IMR-90 (cell line): ENCODE data around the gene AKAP12. TPM values are rescaled to one million over a fixed set of nuclear protein-coding genes. Genes with fewer than 3 reads are reported as not detected.

ENCODE experiments used
- ATAC-seq: fragments of 200-7000 bp; cut with Tn5 transposase; 2 replicates; pipeline ENCODE4 v1.9.1; 2020; ENCODE audit warnings: low read depth, mild to moderate bottlenecking, moderate library complexity
- BruUV-seq: library from RNA; stranded (reverse); fragments of 400-500 nt; replicated peaks from 2 replicates; lab custom pipeline; 2021; lab: Mats Ljungman, UMichigan
- CTCF ChIA-PET: fragments of 300-600 bp; formaldehyde crosslinking; extraction: SDS; loops from one replicate; lab custom pipeline; 2021; ENCODE audit warnings: antibody characterized with exemption; lab: Yijun Ruan, JAX
- POLR2A ChIA-PET: fragments of 300-600 bp; sonication (Branson Sonifier 250); formaldehyde crosslinking; loops from one replicate; lab custom pipeline; 2022; ENCODE audit warnings: antibody characterized with exemption; ENCODE audit not compliant: unreplicated experiment; lab: Charles Lee
- DNase-seq: peaks from one replicate; pipeline ENCODE4 v3.0.0; 2013
- H2AFZ ChIP-seq: replicated peaks from 2 replicates; pipeline ENCODE3; 2013; ENCODE audit warnings: low read length, mild to moderate bottlenecking; ENCODE audit not compliant: poor library complexity
- H2AK5ac ChIP-seq: 2 replicates; pipeline ENCODE4 v1.6.1; 2013; ENCODE audit warnings: low read depth, low read length, inconsistent platforms
- H2AK9ac ChIP-seq: replicated peaks from 2 replicates; pipeline ENCODE3; 2013; ENCODE audit warnings: mild to moderate bottlenecking, low read depth, low read length, moderate library complexity; ENCODE audit not compliant: poor library complexity
- H2BK120ac ChIP-seq: 2 replicates; pipeline ENCODE4 v1.6.1; 2013; ENCODE audit warnings: low read depth, low read length, inconsistent platforms
- H2BK15ac ChIP-seq: 3 replicates; pipeline ENCODE4 v1.6.1; 2013; ENCODE audit warnings: low read depth, low read length, inconsistent platforms
- H2BK20ac ChIP-seq: 2 replicates; pipeline ENCODE4 v1.6.1; 2013; ENCODE audit warnings: low read depth, mild to moderate bottlenecking, inconsistent platforms, low read length, moderate library complexity
- H2BK5ac ChIP-seq: 2 replicates; pipeline ENCODE4 v1.6.1; 2013; ENCODE audit warnings: mild to moderate bottlenecking, low read depth, low read length, inconsistent platforms; ENCODE audit not compliant: poor library complexity, severe bottlenecking
- H3K14ac ChIP-seq: replicated peaks from 2 replicates; pipeline ENCODE4 v1.6.1; 2013; ENCODE audit warnings: low read depth, low read length, inconsistent platforms
- H3K18ac ChIP-seq: 2 replicates; pipeline ENCODE4 v1.6.1; 2013; ENCODE audit warnings: low read depth, low read length, control low read depth
- H3K23ac ChIP-seq: 2 replicates; pipeline ENCODE4 v1.6.1; 2013; ENCODE audit warnings: low read depth, low read length, inconsistent platforms
- H3K27ac ChIP-seq: 2 replicates; pipeline ENCODE4 v1.5.1; 2013; ENCODE audit warnings: mild to moderate bottlenecking, control low read depth, low read length; ENCODE audit not compliant: insufficient read depth
- H3K27me3 ChIP-seq: 2 replicates; pipeline ENCODE4 v1.6.1; 2013; ENCODE audit warnings: low read length; ENCODE audit not compliant: control insufficient read depth, insufficient read depth
- H3K36me3 ChIP-seq: 2 replicates; pipeline ENCODE4 v1.6.1; 2013; ENCODE audit warnings: low read length, mixed read lengths; ENCODE audit not compliant: control insufficient read depth, insufficient read depth
- H3K4ac ChIP-seq: 2 replicates; pipeline ENCODE4 v1.6.1; 2013; ENCODE audit warnings: low read depth, low read length, inconsistent platforms
- H3K4me1 ChIP-seq: 2 replicates; pipeline ENCODE4 v1.6.1; 2013; ENCODE audit warnings: low read length, mixed read lengths; ENCODE audit not compliant: control insufficient read depth, insufficient read depth
- H3K4me2 ChIP-seq: 2 replicates; pipeline ENCODE4 v1.6.1; 2013; ENCODE audit warnings: low read depth, mild to moderate bottlenecking, control low read depth, low read length, moderate library complexity
- H3K4me3 ChIP-seq: 2 replicates; pipeline ENCODE4 v1.5.1; 2013; ENCODE audit warnings: low read depth, mild to moderate bottlenecking, control low read depth, low read length, moderate library complexity; ENCODE audit not compliant: insufficient read depth
- H3K56ac ChIP-seq: 2 replicates; pipeline ENCODE4 v1.6.1; 2013; ENCODE audit warnings: low read length, inconsistent platforms; ENCODE audit not compliant: insufficient read depth; ENCODE audit errors: extremely low read depth
- H3K79me1 ChIP-seq, 2 experiments: 2 replicates each; pipeline ENCODE4 v1.6.1; 2013; ENCODE audit warnings: low read length in 2 of 2, inconsistent platforms in 1 of 2, low read depth in 1 of 2
- H3K9ac ChIP-seq: 2 replicates; pipeline ENCODE4 v1.6.1; 2013; ENCODE audit warnings: low read depth, low read length, control low read depth
- H3K9me1 ChIP-seq: 2 replicates; pipeline ENCODE4 v1.6.1; 2013; ENCODE audit warnings: low read length, inconsistent platforms; ENCODE audit not compliant: insufficient read depth
- H3K9me3 ChIP-seq: 2 replicates; pipeline ENCODE4 v1.6.1; 2013; ENCODE audit warnings: low read length; ENCODE audit not compliant: control insufficient read depth, insufficient read depth
- H4K20me1 ChIP-seq: 2 replicates; pipeline ENCODE4 v1.6.1; 2013; ENCODE audit warnings: low read length, inconsistent platforms; ENCODE audit not compliant: insufficient read depth
- H4K5ac ChIP-seq: 2 replicates; pipeline ENCODE4 v1.6.1; 2013; ENCODE audit warnings: mild to moderate bottlenecking, low read depth, low read length, control low read depth
- H4K8ac ChIP-seq, 2 experiments: 2 replicates each; pipeline ENCODE4 v1.6.1; 2013; ENCODE audit warnings: low read depth in 2 of 2, low read length in 2 of 2, control low read depth in 1 of 2, inconsistent platforms in 1 of 2
- H4K91ac ChIP-seq: 2 replicates; pipeline ENCODE4 v1.6.1; 2013; ENCODE audit warnings: low read depth, low read length, inconsistent platforms; ENCODE audit not compliant: insufficient read depth
- CEBPB ChIP-seq: IDR thresholded peaks from 2 replicates; pipeline ENCODE4 v1.6.1; 2012; ENCODE audit warnings: low read depth, low read length, improper control_type of control experiment
- FOS ChIP-seq: fragments of 150-350 bp; IDR thresholded peaks from 2 replicates; pipeline ENCODE4 v1.6.1; 2016; ENCODE audit warnings: low read depth, low read length
- RAD21 ChIP-seq: IDR thresholded peaks from 2 replicates; pipeline ENCODE4 v1.6.1; 2012; ENCODE audit warnings: low read length, improper control_type of control experiment
- WGBS, 2 experiments: methylation state at CpG; one replicate each; pipeline versions ENCODE4 v1.1.5 to v1.1.7; 2013; ENCODE audit warnings: missing lambda C conversion rate in 2 of 2; ENCODE audit not compliant: insufficient read length in 1 of 2; ENCODE audit errors: extremely low coverage in 2 of 2; 5-methylcytosine and 5-hydroxymethylcytosine counted together
- dilution Hi-C: fragments of 300-500 bp; cut with HindIII; formaldehyde crosslinking; loops from one replicate; pipeline ENCODE4 v1.14.3; 2018; ENCODE audit warnings: low sequenced_read_pairs; ENCODE audit not compliant: unreplicated experiment
- in situ Hi-C: fragments of 300-500 bp; cut with MboI; formaldehyde crosslinking; loops from 3 replicates; pipeline ENCODE4 v1.14.3; 2019; ENCODE audit warnings: low sequenced_read_pairs, inconsistent platforms, mixed read lengths
- intact Hi-C: fragments of 100-400 bp; cut with micrococcal nuclease; formaldehyde crosslinking; loops from 2 replicates; pipeline ENCODE4 v1.10.0; 2022
- polyA plus RNA-seq, 3 experiments: library from polyadenylated mRNA; depleted of rRNA; stranded (reverse); fragments of >200 nt; gene quantifications; 2 replicates each; pipeline ENCODE4 v1.2.3, GENCODE V29; 2012; ENCODE audit warnings: low replicate concordance in 1 of 3
- total RNA-seq: library from RNA; depleted of rRNA; stranded (reverse); fragments of >200 nt; gene quantifications from 2 replicates; pipeline ENCODE4 v1.2.3, GENCODE V29; 2012

Gene AKAP12
- total and polyA plus RNA-seq, 2 of the 4 experiments (the other 2 are of a cell fraction), result 56.0 to 118 TPM

DNA sequence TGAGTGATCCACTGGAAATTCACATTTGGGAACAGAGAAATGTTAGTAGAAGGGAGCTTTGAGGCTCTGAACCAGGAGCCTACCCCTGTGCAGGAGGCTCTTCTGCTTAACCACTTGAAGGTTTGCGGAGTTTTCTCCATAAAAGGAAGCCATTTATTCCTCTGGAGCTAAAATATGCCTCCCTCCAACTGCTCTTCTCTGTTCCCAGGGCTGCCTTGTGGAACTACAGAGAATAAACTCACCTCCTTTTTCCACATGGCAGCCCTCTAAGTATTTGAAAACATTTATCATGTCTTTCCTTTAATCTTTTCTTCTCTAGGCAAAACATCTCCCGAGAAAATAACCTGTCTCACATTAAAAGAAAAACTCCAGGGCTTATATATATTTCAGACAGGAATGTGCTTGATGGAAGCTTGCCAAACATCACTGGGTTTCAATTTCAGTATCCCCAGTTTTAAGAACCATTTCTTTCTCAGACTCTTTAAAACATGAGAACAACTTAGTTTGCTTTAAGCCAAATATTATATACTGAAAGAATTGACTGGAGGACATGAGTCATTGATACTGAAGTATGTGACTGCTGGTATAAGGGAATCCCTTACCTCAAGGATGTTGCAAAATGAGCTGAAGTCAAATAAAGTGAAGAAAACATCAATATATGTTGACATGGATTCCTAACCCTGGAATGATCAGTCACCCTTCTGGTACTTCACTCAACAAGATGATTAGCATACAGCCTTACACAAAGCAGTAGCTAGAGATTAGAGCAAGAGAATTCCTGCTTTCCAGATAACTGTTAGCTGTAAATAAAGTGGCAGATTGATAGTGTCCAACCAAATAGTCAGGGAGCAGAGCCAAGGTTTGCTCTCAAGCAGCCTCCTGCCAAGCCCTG is 77.6 kb downstream of the AKAP12 start:
- Histone ChIP-seq H3K9ac (no peak overlapping the region), H2AK5ac (peak overlapping the region; percentile 57), H3K14ac (peak overlapping the region; percentile 26; the same call in 1 of the 2 replicates), H2BK5ac (peak overlapping the region; percentile 43), H4K91ac (no peak overlapping the region), H3K4me2 (peak overlapping the region; percentile 27; the same call in 1 of the 2 replicates), H4K5ac (peak overlapping the region; percentile 43; the same call in 1 of the 2 replicates), H2BK120ac (peak overlapping the region; percentile 44), H3K9me1 (peaks cover 5% of the 10 kb centered on the region), H3K4me3 (no peak overlapping the region), H3K4me1 (peaks cover 8% of the 10 kb centered on the region), H3K9me3 (no peaks in the 10 kb centered on the region), H3K36me3 (no peaks in the 10 kb centered on the region; the same call in 1 of the 2 replicates), H3K27ac (peak overlapping the region; percentile 44; the same call in 1 of the 2 replicates), H3K79me1 (peaks cover 3 to 7% of the 10 kb centered on the region in 2 experiments; a peak in 1 of 4 replicates), H2BK15ac (peak overlapping the region; percentile 4; the same call in 2 of the 3 replicates), H2AFZ (no peak overlapping the region), H4K8ac (peak overlapping the region; percentile 37 to 47; a peak in 3 of 4 replicates), H3K27me3 (no peaks in the 10 kb centered on the region), H3K18ac (peak overlapping the region; percentile 66), H2BK20ac (peak overlapping the region; percentile 50; the same call in 1 of the 2 replicates), H3K23ac (no peak overlapping the region; the same call in 1 of the 2 replicates), H4K20me1 (peaks cover 5% of the 10 kb centered on the region; the same call in 1 of the 2 replicates), H3K56ac (no peak overlapping the region), H3K4ac (peak overlapping the region; percentile 47), H2AK9ac (no peak overlapping the region)
- intact Hi-C loops, result no loop called here
- in situ Hi-C loops, result no loop called here
- dilution Hi-C loops, result no loop called here
- POLR2A ChIA-PET, result no interaction called here
- WGBS, 2 experiments, result 100% methylated on average over 1 of the region's 2 CpGs; no CpG with 5 or more reads in 1 of the 2 experiments
- no TSS peak for BruUV-seq
- ATAC-seq (peak; percentile 88), DNase-seq (peak; percentile 90)
- TF ChIP-seq RAD21 (no peak), CEBPB (peak; percentile 91), FOS (peak; percentile 68)
- CTCF ChIA-PET, result interaction anchor here (0.6 kb wide), 1 partner anchor 52 kb away, joined by 3 read pairs; no protein-coding TSS in a partner anchor
